ENCODE data around the gene PSME3.

DNA sequence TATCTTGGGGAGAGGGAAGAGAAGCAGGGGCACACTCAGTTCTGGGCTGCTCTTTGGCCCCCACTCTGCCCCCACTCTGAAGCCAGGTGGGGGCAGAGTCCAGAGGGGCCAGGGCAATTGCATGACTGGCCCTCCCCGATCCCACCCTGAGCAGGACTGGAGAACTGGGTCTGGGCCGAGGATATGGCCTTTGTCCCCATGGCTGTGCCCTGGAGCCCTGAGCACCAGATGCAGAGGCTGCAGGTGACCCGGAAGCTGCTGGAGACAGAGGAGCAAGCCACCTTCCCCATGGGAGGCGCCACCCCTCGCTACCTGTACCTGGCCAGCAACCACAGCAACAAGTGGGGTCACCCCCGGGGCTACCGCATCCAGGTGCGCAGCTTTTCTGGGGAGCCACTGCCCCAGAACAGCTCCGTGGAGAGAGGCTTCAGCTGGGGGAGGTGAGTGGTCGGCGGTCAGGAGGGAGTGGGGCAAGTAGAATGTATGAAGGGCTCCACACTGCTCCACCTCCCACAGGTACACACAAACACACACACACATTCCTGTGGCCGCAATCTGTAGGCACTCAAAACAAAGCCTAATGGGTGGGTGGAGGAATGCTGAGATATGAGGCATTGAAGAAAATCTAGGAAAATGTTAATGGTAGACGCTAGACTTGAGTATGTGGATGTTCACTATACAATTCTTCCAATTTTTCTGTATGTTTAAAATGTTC, 39.2 kb downstream of the PSME3 start:
- TF ChIP-seq, protein P1, sequence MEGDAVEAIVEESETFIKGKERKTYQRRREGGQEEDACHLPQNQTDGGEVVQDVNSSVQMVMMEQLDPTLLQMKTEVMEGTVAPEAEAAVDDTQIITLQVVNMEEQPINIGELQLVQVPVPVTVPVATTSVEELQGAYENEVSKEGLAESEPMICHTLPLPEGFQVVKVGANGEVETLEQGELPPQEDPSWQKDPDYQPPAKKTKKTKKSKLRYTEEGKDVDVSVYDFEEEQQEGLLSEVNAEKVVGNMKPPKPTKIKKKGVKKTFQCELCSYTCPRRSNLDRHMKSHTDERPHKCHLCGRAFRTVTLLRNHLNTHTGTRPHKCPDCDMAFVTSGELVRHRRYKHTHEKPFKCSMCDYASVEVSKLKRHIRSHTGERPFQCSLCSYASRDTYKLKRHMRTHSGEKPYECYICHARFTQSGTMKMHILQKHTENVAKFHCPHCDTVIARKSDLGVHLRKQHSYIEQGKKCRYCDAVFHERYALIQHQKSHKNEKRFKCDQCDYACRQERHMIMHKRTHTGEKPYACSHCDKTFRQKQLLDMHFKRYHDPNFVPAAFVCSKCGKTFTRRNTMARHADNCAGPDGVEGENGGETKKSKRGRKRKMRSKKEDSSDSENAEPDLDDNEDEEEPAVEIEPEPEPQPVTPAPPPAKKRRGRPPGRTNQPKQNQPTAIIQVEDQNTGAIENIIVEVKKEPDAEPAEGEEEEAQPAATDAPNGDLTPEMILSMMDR (IDR thresholded peaks at IDR 0.05) = no peak
- no peak for TF ChIP-seq POLR2A (IDR thresholded peaks at IDR 0.05)

All from body of pancreas (tissue), 4 donors.